Forelimb muscle (tissue), 1 donor: ENCODE measurements around the gene ALX3. TPM values are rescaled to one million over a fixed set of nuclear protein-coding genes. Genes with fewer than 3 reads are reported as not detected.
"Not testable (repeated sequence)": the region's sequence is repeated elsewhere in the genome, so short reads cannot be mapped to it uniquely, and the experiment has no call there.

Experiments used
- DNase-seq: peaks from one replicate; pipeline ENCODE4 v3.0.0-alpha.2; 2013; ENCODE audit warnings: low read depth
- polyA plus RNA-seq: library from polyadenylated mRNA; unstranded; fragments of 120-200 nt; gene quantifications from one replicate; pipeline ENCODE4 v1.2.1, GENCODE V29; 2013; ENCODE audit not compliant: insufficient read length

The ALX3 gene
- polyA plus RNA-seq, 1 donor, result not detected

- no peak for DNase-seq
Measured at GRCh38 chr1:110047463-110047862, 23.0 kb downstream of the ALX3 start.

- DNase-seq, result no peak
Measured at GRCh38 chr1:110043016-110043415, 27.5 kb downstream of the ALX3 start.

- DNase-seq, result no peak
Measured at GRCh38 chr1:110040548-110040947, 29.9 kb downstream of the ALX3 start.

GRCh38 chr1:110039641-110040040 is 30.8 kb downstream of the ALX3 start:
- DNase-seq, result no peak

GRCh38 chr1:110038271-110038670 is 32.2 kb downstream of the ALX3 start:
- no peak for DNase-seq

- DNase-seq, result no peak
Measured at GRCh38 chr1:110035236-110035752, 35.2 kb downstream of the ALX3 start.

- peak; percentile 93 for DNase-seq
Measured at GRCh38 chr1:110034451-110035235, 35.8 kb downstream of the ALX3 start, which contains the start of gene STRIP1. Gene STRIP1, plus strand, starts transcription at chr1:110034624. Its CDS starts 14 bp downstream, at chr1:110034638.

GRCh38 chr1:110034040-110034450 is 36.4 kb downstream of the ALX3 start:
- no peak for DNase-seq

- no peak for DNase-seq
Measured at GRCh38 chr1:110033421-110033820, 37.1 kb downstream of the ALX3 start.

GRCh38 chr1:110032327-110032726 is 38.1 kb downstream of the ALX3 start:
- DNase-seq, result no peak

- DNase-seq, result not testable (repeated sequence)
Measured at GRCh38 chr1:110030687-110031086, 39.8 kb downstream of the ALX3 start.

GRCh38 chr1:110024613-110025012 is 45.9 kb downstream of the ALX3 start:
- DNase-seq, result no peak

- no peak for DNase-seq
Measured at GRCh38 chr1:110021285-110021684, 49.2 kb downstream of the ALX3 start.

GRCh38 chr1:110019770-110020169 is 50.7 kb downstream of the ALX3 start:
- DNase-seq, result no peak

GRCh38 chr1:110018396-110018795 is 52.1 kb downstream of the ALX3 start:
- no peak for DNase-seq

- DNase-seq, result no peak
Measured at GRCh38 chr1:110017792-110018191, 52.7 kb downstream of the ALX3 start.

GRCh38 chr1:110012100-110012780 is 58.2 kb downstream of the ALX3 start:
- DNase-seq, result no peak

GRCh38 chr1:110011527-110012041 is 58.9 kb downstream of the ALX3 start:
- DNase-seq, result no peak
